Lung (tissue), 12 donors: ENCODE results near the gene TMEM107. TPM values are rescaled to one million over a fixed set of nuclear protein-coding genes. Genes with fewer than 3 reads are reported as not detected.
A peak's percentile ranks its signal among the peaks of the same experiment; 100 is the strongest.

Experiments
- ATAC-seq: fragments of 200-7000 bp; cut with Tn5 transposase; one replicate; pipeline ENCODE4 v1.9.1; 2020; ENCODE audit warnings: moderate number of reproducible peaks; ENCODE audit not compliant: insufficient read depth, low FRiP score
- DNase-seq, 3 donors: peaks; one replicate each; pipeline ENCODE4 v3.0.0-alpha.2; 2013 to 2017
- H3K27ac ChIP-seq, 2 donors: one replicate each; pipeline ENCODE4 v1.5.1; 2013; ENCODE audit warnings: mild to moderate bottlenecking in 2 of 2, moderate library complexity in 2 of 2, control low read depth in 1 of 2, inconsistent platforms in 1 of 2, low read depth in 1 of 2, low read length in 1 of 2
- H3K27me3 ChIP-seq, 3 donors: one replicate each; pipeline ENCODE4 v1.5.1; 2013; ENCODE audit warnings: low read length in 2 of 3; ENCODE audit not compliant: control insufficient read depth in 3 of 3, insufficient read depth in 3 of 3
- H3K36me3 ChIP-seq, 4 donors: one replicate each; pipeline ENCODE4 v1.5.1; 2013; ENCODE audit warnings: low read length in 4 of 4, mild to moderate bottlenecking in 1 of 4, moderate library complexity in 1 of 4; ENCODE audit not compliant: control insufficient read depth in 4 of 4, insufficient read depth in 4 of 4
- H3K4me1 ChIP-seq, 5 donors: one replicate each; pipeline ENCODE4 v1.5.1; 2013; ENCODE audit warnings: low read length in 5 of 5, mild to moderate bottlenecking in 2 of 5, moderate library complexity in 1 of 5; ENCODE audit not compliant: control insufficient read depth in 5 of 5, insufficient read depth in 5 of 5
- H3K4me3 ChIP-seq: one replicate; pipeline ENCODE4 v1.5.1; 2013; ENCODE audit warnings: mild to moderate bottlenecking, control low read depth, moderate library complexity
- H3K9ac ChIP-seq, 2 donors: one replicate each; pipeline ENCODE4 v1.5.1; 2013; ENCODE audit warnings: low read length in 2 of 2, control low read depth in 1 of 2; ENCODE audit not compliant: insufficient read depth in 1 of 2
- H3K9me3 ChIP-seq, 4 donors: one replicate each; pipeline ENCODE4 v1.5.1; 2013; ENCODE audit warnings: low read length in 3 of 4, mild to moderate bottlenecking in 1 of 4, moderate library complexity in 1 of 4; ENCODE audit not compliant: control insufficient read depth in 4 of 4, insufficient read depth in 3 of 4
- CTCF ChIP-seq: IDR thresholded peaks from 2 replicates; pipeline ENCODE4 v1.5.1; 2012; ENCODE audit warnings: mild to moderate bottlenecking; ENCODE audit errors: control extremely low read depth, extremely low read depth
- WGBS, 2 donors: extraction: QIAGEN DNeasy Blood & Tissue Kit; methylation state at CpG; one replicate each; pipeline ENCODE4 v1.1.7; 2013; 5-methylcytosine and 5-hydroxymethylcytosine counted together
- polyA plus RNA-seq, 2 donors: library from polyadenylated mRNA; stranded (reverse); fragments of 200-250 nt; gene quantifications; one replicate each; pipeline ENCODE4 v1.2.1, GENCODE V29; 2013
- total RNA-seq, 2 donors: library from RNA; depleted of rRNA in 1 of 2; stranded (reverse); fragments of >200 nt in 1 of 2; gene quantifications; one replicate each; pipeline ENCODE4 v1.2.1, GENCODE V29; 2014 to 2021
- donor health status: control.
- donor health status: control.
- donor health status: Bipolar disorder and iron deficiency.
- donor health status: healthy.
- donor health status: DM: yes; HTN: yes; CAD: no.

TMEM107 gene
- total and polyA plus RNA-seq, 4 donors: 13.2 to 33.1 (median 21.7) TPM

GRCh38 chr17:8166731-8167130, 9.4 kb downstream of the TMEM107 start:
- Histone ChIP-seq H3K9ac (no peak overlapping the region), H3K36me3 (peaks cover 0 to 8% (median 0%) of the 10 kb centered on the region in 4 donors), H3K9me3 (no peaks in the 10 kb centered on the region), H3K27ac (no peak overlapping the region), H3K4me1 (peaks cover 10 to 27% (median 13%) of the 10 kb centered on the region in 5 donors), H3K27me3 (no peaks in the 10 kb centered on the region), H3K4me3 (no peak overlapping the region)
- ATAC-seq (no peak), DNase-seq (no peak)
- 89 to 98% methylated on average over 6 of the region's 6 CpGs for WGBS, 2 donors
- TF ChIP-seq CTCF: no peak

GRCh38 chr17:8164815-8165131, 11.4 kb downstream of the TMEM107 start:
- peaks cover 10 to 38% (median 21%) of the 10 kb centered on the region in 5 donors for H3K4me1 ChIP-seq
- H3K36me3 ChIP-seq: peaks cover 3 to 17% (median 8%) of the 10 kb centered on the region in 4 donors
- 73 to 83% methylated on average over 6 of the region's 6 CpGs for WGBS, 2 donors
- H3K4me3 ChIP-seq: no peak overlapping the region
- H3K9me3 ChIP-seq: no peaks in the 10 kb centered on the region
- ATAC-seq (no peak), DNase-seq (no peak)
- H3K9ac ChIP-seq: peak overlapping the region in 1 of 2 donors; percentile 6
- no peak for TF ChIP-seq CTCF
- no peaks in the 10 kb centered on the region for H3K27me3 ChIP-seq
- peak overlapping the region; percentile 91 to 93 for H3K27ac ChIP-seq

GRCh38 chr17:8163978-8164814, 12.0 kb downstream of the TMEM107 start:
- ATAC-seq (peak; percentile 7), DNase-seq (peak; percentile 80 to 89 (median 81))
- no peak overlapping the region for H3K4me3 ChIP-seq
- no peaks in the 10 kb centered on the region for H3K9me3 ChIP-seq
- peak overlapping the region; percentile 25 to 39 for H3K9ac ChIP-seq
- peaks cover 10 to 38% (median 21%) of the 10 kb centered on the region in 5 donors for H3K4me1 ChIP-seq
- peaks cover 3 to 22% (median 12%) of the 10 kb centered on the region in 4 donors for H3K36me3 ChIP-seq
- H3K27me3 ChIP-seq: no peaks in the 10 kb centered on the region
- 24 to 32% methylated on average over 13 of the region's 13 CpGs for WGBS, 2 donors
- TF ChIP-seq CTCF: no peak
- H3K27ac ChIP-seq: peak overlapping the region; percentile 91 to 93
